Small intestine (tissue), 7 donors: ENCODE results near the gene PRR33. TPM values are rescaled to one million over a fixed set of nuclear protein-coding genes. Genes with fewer than 3 reads are reported as not detected.

Source experiments
- DNase-seq, 2 donors: peaks; one replicate each; pipeline versions ENCODE4 v3.0.0 to v3.0.0-alpha.2; 2013
- FAIRE-seq: peaks from 2 replicates; lab custom pipeline; 2012; peaks lifted over from hg19 to GRCh38; lab: Jason Lieb, UNC
- H3K27ac ChIP-seq, 3 donors: one replicate each; pipeline ENCODE4 v1.5.1; 2013; ENCODE audit warnings: low read length in 2 of 3, mild to moderate bottlenecking in 2 of 3, control low read depth in 1 of 3, inconsistent platforms in 1 of 3, low read depth in 1 of 3, moderate library complexity in 1 of 3
- H3K27me3 ChIP-seq, 3 donors: one replicate each; pipeline ENCODE4 v1.6.1; 2013; ENCODE audit warnings: low read length in 3 of 3, inconsistent platforms in 1 of 3; ENCODE audit not compliant: control insufficient read depth in 3 of 3, insufficient read depth in 3 of 3
- H3K36me3 ChIP-seq, 3 donors: one replicate each; pipeline ENCODE4 v1.6.1; 2013; ENCODE audit warnings: low read length in 3 of 3, inconsistent platforms in 1 of 3, low read depth in 1 of 3, mild to moderate bottlenecking in 1 of 3, moderate library complexity in 1 of 3; ENCODE audit not compliant: control insufficient read depth in 3 of 3, insufficient read depth in 2 of 3
- H3K4me1 ChIP-seq, 3 donors: one replicate each; pipeline ENCODE4 v1.6.1; 2013; ENCODE audit warnings: low read length in 2 of 3, inconsistent platforms in 1 of 3, low read depth in 1 of 3, mild to moderate bottlenecking in 1 of 3, moderate library complexity in 1 of 3; ENCODE audit not compliant: control insufficient read depth in 3 of 3, insufficient read depth in 2 of 3
- H3K4me3 ChIP-seq, 3 donors: one replicate each; pipeline ENCODE4 v1.5.1; 2013; ENCODE audit warnings: low read length in 3 of 3, control low read depth in 1 of 3, inconsistent platforms in 1 of 3, low read depth in 1 of 3, mild to moderate bottlenecking in 1 of 3, moderate library complexity in 1 of 3
- H3K9me3 ChIP-seq, 2 donors: one replicate each; pipeline ENCODE4 v1.6.1; 2013; ENCODE audit warnings: low read depth in 1 of 2, low read length in 1 of 2; ENCODE audit not compliant: control insufficient read depth in 2 of 2, insufficient read depth in 1 of 2
- WGBS, 3 donors: extraction: QIAGEN DNeasy Blood & Tissue Kit; methylation state at CpG; one replicate each; pipeline ENCODE4 v1.1.7; 2013; 5-methylcytosine and 5-hydroxymethylcytosine counted together
- polyA plus RNA-seq, 4 donors: library from polyadenylated mRNA; stranded (reverse) in 3 of 4; unstranded in 1 of 4; fragments of 200-250 nt in 3 of 4; fragments of 120-200 nt in 1 of 4; gene quantifications; one replicate each; pipeline versions ENCODE4 v1.2.1 to v1.2.3, GENCODE V29; 2013
- donor health status: healthy with polysubstance abuse.
- donor health status: control.
- donor health status: control.
- donor health status: Bipolar disorder and iron deficiency.
- donor health status: healthy.

The PRR33 gene
- polyA plus RNA-seq, 4 donors, result 0.01 to 0.49 TPM; not detected in 2

- DNase-seq, result no peak
- 68 to 80% (median 68%) methylated on average over 24 to 25 of the region's 25 CpGs for WGBS, 3 donors
- peaks cover 0 to 33% (median 0%) of the 10 kb centered on the region in 3 donors for H3K27me3 ChIP-seq
- no peaks in the 10 kb centered on the region for H3K36me3 ChIP-seq
- no peak for FAIRE-seq
- H3K4me1 ChIP-seq, result peaks cover 0 to 10% (median 0%) of the 10 kb centered on the region in 3 donors
- H3K4me3 ChIP-seq, result no peak overlapping the region
- H3K9me3 ChIP-seq, result no peaks in the 10 kb centered on the region
- no peak overlapping the region for H3K27ac ChIP-seq
Measured at GRCh38 chr11:1872267-1872985, 19.3 kb downstream of the PRR33 start.

- peak overlapping the region in 1 of 3 donors; percentile 5 for H3K27ac ChIP-seq
- H3K9me3 ChIP-seq, result no peaks in the 10 kb centered on the region
- WGBS, 3 donors, result 69 to 83% (median 83%) methylated on average over 12 to 15 of the region's 15 CpGs
- no peak for FAIRE-seq
- H3K4me1 ChIP-seq, result peaks cover 0 to 7% (median 0%) of the 10 kb centered on the region in 3 donors
- peaks cover 0 to 33% (median 0%) of the 10 kb centered on the region in 3 donors for H3K27me3 ChIP-seq
- no peaks in the 10 kb centered on the region for H3K36me3 ChIP-seq
- no peak overlapping the region for H3K4me3 ChIP-seq
- DNase-seq, result no peak
Measured at GRCh38 chr11:1871531-1871930, 20.2 kb downstream of the PRR33 start.

- Histone ChIP-seq H3K4me1 (peaks cover 0 to under 1% (median 0%) of the 10 kb centered on the region in 3 donors), H3K4me3 (no peak overlapping the region), H3K27me3 (peaks cover 0 to 33% (median 0%) of the 10 kb centered on the region in 3 donors), H3K27ac (peak overlapping the region in 1 of 3 donors; percentile 5), H3K9me3 (no peaks in the 10 kb centered on the region), H3K36me3 (no peaks in the 10 kb centered on the region)
- FAIRE-seq (no peak), DNase-seq (no peak)
- 27 to 33% (median 31%) methylated on average over 34 to 50 of the region's 50 CpGs for WGBS, 3 donors
Measured at GRCh38 chr11:1870721-1871466, 20.8 kb downstream of the PRR33 start.

GRCh38 chr11:1870326-1870696 lies 21.4 kb downstream of the PRR33 start:
- 67 to 78% (median 70%) methylated on average over 12 of the region's 12 CpGs for WGBS, 3 donors
- Histone ChIP-seq H3K9me3 (no peaks in the 10 kb centered on the region), H3K4me1 (no peaks in the 10 kb centered on the region), H3K4me3 (no peak overlapping the region), H3K27me3 (peaks cover 0 to 33% (median 0%) of the 10 kb centered on the region in 3 donors), H3K36me3 (no peaks in the 10 kb centered on the region), H3K27ac (no peak overlapping the region)
- no peak for DNase-seq
- no peak for FAIRE-seq

GRCh38 chr11:1869427-1870325 lies 22.0 kb downstream of the PRR33 start:
- H3K4me1 ChIP-seq, result no peaks in the 10 kb centered on the region
- no peak overlapping the region for H3K27ac ChIP-seq
- DNase-seq (no peak), FAIRE-seq (no peak)
- H3K36me3 ChIP-seq, result no peaks in the 10 kb centered on the region
- H3K27me3 ChIP-seq, result peaks cover 0 to 33% (median 0%) of the 10 kb centered on the region in 3 donors
- no peaks in the 10 kb centered on the region for H3K9me3 ChIP-seq
- no peak overlapping the region for H3K4me3 ChIP-seq
- WGBS, 3 donors, result 46 to 60% (median 59%) methylated on average over 33 to 34 of the region's 34 CpGs

- H3K9me3 ChIP-seq, result no peaks in the 10 kb centered on the region
- no peaks in the 10 kb centered on the region for H3K36me3 ChIP-seq
- no peak for FAIRE-seq
- H3K4me3 ChIP-seq, result no peak overlapping the region
- 64 to 72% (median 65%) methylated on average over 23 to 25 of the region's 25 CpGs for WGBS, 3 donors
- DNase-seq, result no peak
- peaks cover 0 to under 1% (median 0%) of the 10 kb centered on the region in 3 donors for H3K4me1 ChIP-seq
- H3K27me3 ChIP-seq, result peaks cover 0 to 34% (median 0%) of the 10 kb centered on the region in 3 donors
- peak overlapping the region in 1 of 3 donors; percentile 26 for H3K27ac ChIP-seq
Measured at GRCh38 chr11:1868636-1869291, 22.9 kb downstream of the PRR33 start.

- no peak for FAIRE-seq
- DNase-seq, result no peak
- Histone ChIP-seq H3K9me3 (no peaks in the 10 kb centered on the region), H3K4me3 (no peak overlapping the region), H3K27ac (peak overlapping the region in 1 of 3 donors; percentile 26), H3K4me1 (peaks cover 0 to 4% (median 0%) of the 10 kb centered on the region in 3 donors), H3K36me3 (no peaks in the 10 kb centered on the region), H3K27me3 (peaks cover 0 to 39% (median 0%) of the 10 kb centered on the region in 3 donors)
- 69 to 87% (median 75%) methylated on average over 14 of the region's 14 CpGs for WGBS, 3 donors
Measured at GRCh38 chr11:1868056-1868635, 23.5 kb downstream of the PRR33 start.
